Measurements from ENCODE around the gene CPLX3. TPM values are rescaled to one million over a fixed set of nuclear protein-coding genes. Genes with fewer than 3 reads are reported as not detected.

Gene CPLX3
- total RNA-seq, 6 donors from 2014 or later, result not detected

DNA sequence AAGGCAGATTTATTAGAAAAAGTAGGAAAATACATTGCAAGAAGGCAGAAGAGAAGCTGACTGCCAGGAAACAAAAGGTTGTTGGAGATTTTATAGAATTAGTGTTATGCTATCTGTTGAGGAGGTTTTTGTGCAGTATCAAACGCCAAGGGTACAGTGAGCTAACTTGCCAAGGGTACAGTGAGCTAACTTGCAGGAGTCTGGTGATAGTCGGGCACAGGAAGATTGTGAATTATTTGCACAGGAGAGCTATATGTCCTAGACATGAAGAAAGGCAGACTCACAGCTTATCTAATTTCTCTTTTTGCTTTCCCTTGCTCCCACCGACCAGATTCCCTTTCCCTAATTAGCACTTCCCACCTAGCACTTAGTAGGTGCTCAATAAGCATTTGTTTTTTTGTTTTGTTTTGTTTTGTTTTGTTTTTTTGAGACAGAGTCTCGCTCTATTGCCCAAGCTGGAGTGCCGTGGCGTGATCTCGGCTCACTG is 47.2 kb upstream of the CPLX3 start:
- Histone ChIP-seq H3K27ac (peak overlapping the region in 1 of 4 donors; percentile 98), H3K9me3 (no peaks in the 10 kb centered on the region), H3K27me3 (no peaks in the 10 kb centered on the region), H3K4me3 (no peak overlapping the region), H3K4me1 (peaks cover 51 to 66% (median 65%) of the 10 kb centered on the region in 4 donors), H3K36me3 (no peaks in the 10 kb centered on the region)
- ATAC-seq (ENCODE audit: low FRiP score in 2 of 2) (no peak), DNase-seq (no peak)
- 68 to 75% methylated on average over 7 of the region's 7 CpGs for WGBS, 2 donors
- TF ChIP-seq POLR2AphosphoS5 (IDR thresholded peaks at IDR 0.05) (no peak), POLR2A (IDR thresholded peaks at IDR 0.05) (no peak), EP300 (IDR thresholded peaks at IDR 0.05) (no peak)
- TF ChIP-seq, protein P1, sequence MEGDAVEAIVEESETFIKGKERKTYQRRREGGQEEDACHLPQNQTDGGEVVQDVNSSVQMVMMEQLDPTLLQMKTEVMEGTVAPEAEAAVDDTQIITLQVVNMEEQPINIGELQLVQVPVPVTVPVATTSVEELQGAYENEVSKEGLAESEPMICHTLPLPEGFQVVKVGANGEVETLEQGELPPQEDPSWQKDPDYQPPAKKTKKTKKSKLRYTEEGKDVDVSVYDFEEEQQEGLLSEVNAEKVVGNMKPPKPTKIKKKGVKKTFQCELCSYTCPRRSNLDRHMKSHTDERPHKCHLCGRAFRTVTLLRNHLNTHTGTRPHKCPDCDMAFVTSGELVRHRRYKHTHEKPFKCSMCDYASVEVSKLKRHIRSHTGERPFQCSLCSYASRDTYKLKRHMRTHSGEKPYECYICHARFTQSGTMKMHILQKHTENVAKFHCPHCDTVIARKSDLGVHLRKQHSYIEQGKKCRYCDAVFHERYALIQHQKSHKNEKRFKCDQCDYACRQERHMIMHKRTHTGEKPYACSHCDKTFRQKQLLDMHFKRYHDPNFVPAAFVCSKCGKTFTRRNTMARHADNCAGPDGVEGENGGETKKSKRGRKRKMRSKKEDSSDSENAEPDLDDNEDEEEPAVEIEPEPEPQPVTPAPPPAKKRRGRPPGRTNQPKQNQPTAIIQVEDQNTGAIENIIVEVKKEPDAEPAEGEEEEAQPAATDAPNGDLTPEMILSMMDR (IDR thresholded peaks at IDR 0.05), result no peak

DNA sequence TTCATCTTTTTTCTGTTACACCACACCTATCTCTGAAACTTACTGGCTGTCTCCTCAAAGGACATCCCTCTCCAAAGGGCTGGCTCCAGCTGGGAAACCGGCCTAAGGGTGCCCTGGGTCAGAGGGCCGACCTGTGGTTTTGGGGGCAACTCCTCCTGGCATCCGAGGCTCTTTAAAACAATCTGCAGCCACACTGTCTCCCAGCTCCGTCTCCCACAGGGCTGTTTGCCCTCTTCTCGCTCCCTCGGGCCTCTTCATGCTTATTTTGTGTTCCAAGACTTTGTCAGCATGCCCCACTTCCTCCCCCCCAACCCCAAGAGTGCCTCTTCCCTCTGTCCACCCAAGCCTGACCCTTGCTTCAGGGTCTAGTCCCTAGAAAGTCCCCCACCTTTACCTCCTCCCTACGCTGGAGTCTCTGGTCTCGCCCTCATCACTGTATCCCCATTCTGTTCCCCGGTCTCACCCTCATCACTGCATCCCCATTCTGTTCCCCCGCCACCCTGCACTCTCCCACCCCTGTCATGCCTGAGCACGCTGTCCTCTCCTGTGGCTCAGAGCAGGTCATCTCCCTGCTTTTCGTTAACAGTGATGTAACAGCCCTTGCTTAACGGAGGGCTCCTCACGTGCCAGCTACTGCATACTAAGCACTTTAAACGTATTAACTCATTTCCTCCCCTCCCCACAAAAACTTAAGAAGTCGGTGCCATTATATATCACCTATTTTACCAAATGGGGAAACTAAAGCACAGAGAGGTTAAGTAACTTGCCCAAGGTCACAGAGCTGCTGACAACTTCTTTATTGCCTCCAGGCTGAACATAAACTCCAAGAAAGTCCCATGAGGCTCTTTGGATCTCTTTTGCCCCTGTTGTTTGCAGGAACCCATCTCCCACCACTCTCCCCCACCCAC is 45.6 kb upstream of the CPLX3 start:
- 39 to 46% methylated on average over 16 of the region's 16 CpGs for WGBS, 2 donors
- peak in 1 of 2 donors; percentile 2 for ATAC-seq (ENCODE audit: low FRiP score in 2 of 2)
- peaks cover 67 to 81% (median 75%) of the 10 kb centered on the region in 4 donors for H3K4me1 ChIP-seq
- no peaks in the 10 kb centered on the region for H3K36me3 ChIP-seq
- DNase-seq, result peak in 1 of 2 donors; percentile 78
- H3K4me3 ChIP-seq, result peak overlapping the region in 3 of 4 donors; percentile 86 to 90 (median 89)
- no peaks in the 10 kb centered on the region for H3K9me3 ChIP-seq
- no peaks in the 10 kb centered on the region for H3K27me3 ChIP-seq
- peak overlapping the region; percentile 58 to 98 (median 70) for H3K27ac ChIP-seq
- no peak for TF ChIP-seq EP300 (IDR thresholded peaks at IDR 0.05)
- peak in 1 of 4 donors; percentile 39 for TF ChIP-seq POLR2A (IDR thresholded peaks at IDR 0.05)
- peak in 1 of 2 donors; percentile 35 for TF ChIP-seq POLR2AphosphoS5 (IDR thresholded peaks at IDR 0.05)
- TF ChIP-seq, protein P1 (IDR thresholded peaks at IDR 0.05), result peak in 1 of 6 experiments; percentile 6

DNA sequence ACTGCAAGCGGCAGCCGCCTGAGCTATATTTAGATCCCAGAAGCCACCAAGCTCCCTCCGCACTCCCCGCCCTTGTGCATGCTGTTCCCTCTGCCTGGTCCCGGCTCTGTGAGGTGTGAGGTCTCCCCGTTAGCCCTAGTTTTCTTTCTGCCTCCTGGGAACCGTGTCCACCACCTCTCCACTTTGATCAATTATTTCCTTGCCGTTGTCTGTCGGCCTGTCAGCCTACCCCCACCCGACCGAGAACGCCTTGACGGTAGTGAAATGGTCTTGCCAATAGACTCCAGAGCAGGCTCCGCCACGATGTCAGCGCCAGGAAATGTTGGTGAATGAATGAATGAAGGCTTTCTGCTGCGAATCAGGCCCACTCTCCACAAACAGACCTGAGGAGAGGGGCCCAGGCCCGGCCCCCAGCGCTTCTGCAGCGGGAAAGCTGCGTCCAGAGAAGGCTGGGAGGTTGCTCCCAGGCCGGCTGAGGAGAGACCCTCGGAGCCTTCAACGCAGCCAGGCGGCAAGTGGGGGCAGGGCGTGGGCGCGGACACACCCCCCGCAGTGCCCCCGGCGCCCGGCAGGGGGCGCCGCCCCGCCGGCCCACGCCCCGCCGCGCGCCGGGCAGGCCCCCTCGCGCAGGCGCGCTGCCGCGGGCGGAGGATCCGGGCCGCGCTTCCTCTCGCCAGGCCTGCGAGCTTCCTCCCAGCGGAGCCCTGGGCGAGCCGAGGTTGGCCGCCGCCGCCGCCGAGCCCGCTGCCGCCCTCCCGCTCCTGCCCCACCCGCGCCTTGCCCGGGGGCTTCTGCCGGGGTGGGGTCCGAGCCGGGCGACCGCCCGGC is 44.8 kb upstream of the CPLX3 start, which contains the start of gene CSK:
Gene CSK, plus strand, starts transcription at position 650 of the 828 bp plus-strand sequence. CDS start 16,218 bp downstream, outside the sequence.
- Histone ChIP-seq H3K36me3 (no peaks in the 10 kb centered on the region), H3K4me3 (peak within 1 kb of the TSS; percentile 82 to 90 (median 88)), H3K27me3 (no peaks in the 10 kb centered on the region), H3K9me3 (no peaks in the 10 kb centered on the region), H3K4me1 (peaks cover 72 to 85% (median 77%) of the 10 kb centered on the region in 4 donors), H3K27ac (peak within 1 kb of the TSS; percentile 88 to 99 (median 96))
- DNase-seq (peak; percentile 73 to 96), ATAC-seq (ENCODE audit: low FRiP score in 2 of 2) (peak; percentile 73 to 85)
- WGBS, 2 donors, result 0 to 2% methylated on average over 13 to 41 of the region's 74 CpGs
- TF ChIP-seq POLR2AphosphoS5 (IDR thresholded peaks at IDR 0.05) (peak in 1 of 2 donors; percentile 28), POLR2A (IDR thresholded peaks at IDR 0.05) (peak in 2 of 4 donors; percentile 44 to 71), EP300 (IDR thresholded peaks at IDR 0.05) (no peak)
- TF ChIP-seq, protein P1 (IDR thresholded peaks at IDR 0.05), result peak; percentile 80 to 93 (median 90)

DNA sequence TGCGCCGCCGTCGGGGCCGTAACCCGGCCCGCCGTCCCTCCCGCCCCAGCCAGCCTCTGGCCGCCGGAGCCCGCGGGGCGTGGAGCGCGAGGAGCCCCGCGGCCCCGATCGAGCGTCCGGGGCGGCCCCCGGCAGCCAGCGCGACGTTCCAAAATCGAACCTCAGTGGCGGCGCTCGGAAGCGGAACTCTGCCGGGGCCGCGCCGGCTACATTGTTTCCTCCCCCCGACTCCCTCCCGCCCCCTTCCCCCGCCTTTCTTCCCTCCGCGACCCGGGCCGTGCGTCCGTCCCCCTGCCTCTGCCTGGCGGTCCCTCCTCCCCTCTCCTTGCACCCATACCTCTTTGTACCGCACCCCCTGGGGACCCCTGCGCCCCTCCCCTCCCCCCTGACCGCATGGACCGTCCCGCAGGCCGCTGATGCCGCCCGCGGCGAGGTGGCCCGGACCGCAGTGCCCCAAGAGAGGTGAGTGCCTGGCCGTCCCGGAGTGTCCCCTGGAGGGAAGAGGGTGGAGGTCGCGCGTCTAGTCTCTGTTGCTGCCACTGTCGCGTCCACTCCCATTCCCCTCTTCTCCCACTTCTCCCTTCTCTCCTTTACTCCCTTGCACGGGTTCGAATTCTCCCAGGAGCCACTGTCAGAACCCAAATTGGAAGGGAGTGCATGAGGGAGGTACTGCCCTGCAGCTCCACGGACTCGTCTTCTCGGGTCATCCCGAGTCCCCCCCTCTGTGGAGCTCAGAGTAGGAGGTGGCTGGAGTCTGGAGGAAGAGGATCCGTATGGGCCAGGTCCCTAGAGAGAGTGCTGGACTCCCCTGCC is 44.0 kb upstream of the CPLX3 start:
- Histone ChIP-seq H3K4me1 (peaks cover 72 to 85% (median 77%) of the 10 kb centered on the region in 4 donors), H3K27ac (peak overlapping the region; percentile 88 to 99 (median 96)), H3K36me3 (no peaks in the 10 kb centered on the region), H3K9me3 (no peaks in the 10 kb centered on the region), H3K27me3 (no peaks in the 10 kb centered on the region), H3K4me3 (peak overlapping the region; percentile 82 to 90 (median 88))
- DNase-seq, result peak; percentile 52 to 92
- WGBS, 2 donors, result 1% methylated on average over 30 to 42 of the region's 72 CpGs
- TF ChIP-seq POLR2A (IDR thresholded peaks at IDR 0.05) (no peak), EP300 (IDR thresholded peaks at IDR 0.05) (no peak), POLR2AphosphoS5 (IDR thresholded peaks at IDR 0.05) (no peak)
- ATAC-seq (ENCODE audit: low FRiP score in 2 of 2), result peak; percentile 2 to 52

Data from upper lobe of left lung (tissue), 6 donors.